Endothelial cell of umbilical vein (primary cell): ENCODE data around the gene WAPL. TPM values are rescaled to one million over a fixed set of nuclear protein-coding genes. Genes with fewer than 3 reads are reported as not detected.

Experiments used
- BruUV-seq: library from RNA; stranded (reverse); fragments of 400-500 nt; replicated peaks from 2 replicates; lab custom pipeline; 2021; lab: Mats Ljungman, UMichigan
- CTCF ChIA-PET: fragments of 300-600, 350-600 bp; sonication (Branson Sonifier 250); formaldehyde crosslinking; loops from one replicate; lab custom pipeline; 2021; ENCODE audit warnings: antibody characterized with exemption, inconsistent platforms; lab: Charles Lee
- POLR2A ChIA-PET: fragments of 300-600, 350-600 bp; sonication (Branson Sonifier 250); formaldehyde crosslinking; loops from one replicate; lab custom pipeline; 2021; ENCODE audit warnings: antibody characterized with exemption, inconsistent platforms; lab: Charles Lee
- DNase-seq: peaks from one replicate; pipeline ENCODE4 v3.0.0-alpha.2; 2011; ENCODE audit warnings: low read depth, low spot score
- FAIRE-seq: peaks from 2 replicates; lab custom pipeline; 2011; peaks lifted over from hg19 to GRCh38; lab: Jason Lieb, UNC
- H2AFZ ChIP-seq: 2 replicates; pipeline ENCODE4 v1.6.0; 2012; ENCODE audit warnings: low read depth, low read length, control low read depth, inconsistent platforms
- H3K27ac ChIP-seq: 2 replicates; pipeline ENCODE4 v1.5.1; 2011; ENCODE audit warnings: low read depth, mild to moderate bottlenecking, control low read depth, low read length, moderate library complexity; ENCODE audit not compliant: insufficient read depth
- H3K27me3 ChIP-seq, 2 experiments: 2 replicates each; pipeline versions ENCODE4 v1.6.0 to v1.6.1; 2011; ENCODE audit warnings: low read length in 2 of 2, mixed read lengths in 1 of 2; ENCODE audit not compliant: control insufficient read depth in 2 of 2, insufficient read depth in 2 of 2
- H3K36me3 ChIP-seq, 2 experiments: 2 replicates in 1 of 2; 3 replicates in 1 of 2; pipeline ENCODE4 v1.5.1; 2011; ENCODE audit warnings: low read length in 2 of 2, mild to moderate bottlenecking in 1 of 2, moderate library complexity in 1 of 2; ENCODE audit not compliant: control insufficient read depth in 2 of 2, insufficient read depth in 2 of 2; ENCODE audit errors: extremely low read depth in 1 of 2
- H3K4me1 ChIP-seq: 3 replicates; pipeline ENCODE4 v1.5.1; 2011; ENCODE audit warnings: mild to moderate bottlenecking, low read length; ENCODE audit not compliant: control insufficient read depth, insufficient read depth; ENCODE audit errors: extremely low read depth
- H3K4me2 ChIP-seq: 2 replicates; pipeline ENCODE4 v1.6.1; 2011; ENCODE audit warnings: low read length, control low read depth, mixed read lengths; ENCODE audit not compliant: insufficient read depth
- H3K4me3 ChIP-seq, 3 experiments: fragments of 200-600 bp in 1 of 3; sonication (generic), shearing (Covaris generic) in 1 of 3; replicated peaks in 1 of 3; 2 replicates each; pipeline ENCODE4 v1.5.1; 2011 to 2016; ENCODE audit warnings: control low read depth in 3 of 3, low read length in 3 of 3, mild to moderate bottlenecking in 2 of 3, inconsistent platforms in 1 of 3, low read depth in 1 of 3, moderate library complexity in 1 of 3; ENCODE audit not compliant: insufficient read depth in 1 of 3
- H3K79me2 ChIP-seq: 2 replicates; pipeline ENCODE4 v1.6.0; 2012; ENCODE audit warnings: low read length, inconsistent platforms; ENCODE audit not compliant: control insufficient read depth, insufficient read depth
- H3K9ac ChIP-seq: replicated peaks from 2 replicates; pipeline ENCODE3; 2011; ENCODE audit warnings: low read length, control low read depth; ENCODE audit not compliant: insufficient read depth; ENCODE audit errors: extremely low read depth
- H3K9me1 ChIP-seq: replicated peaks from 3 replicates; pipeline ENCODE4 v1.6.0; 2011; ENCODE audit warnings: mild to moderate bottlenecking, low read length; ENCODE audit not compliant: control insufficient read depth, insufficient read depth; ENCODE audit errors: extremely low read depth
- H3K9me3 ChIP-seq: replicated peaks from 2 replicates; pipeline ENCODE4 v1.5.1; 2012; ENCODE audit warnings: low read length, inconsistent platforms; ENCODE audit not compliant: control insufficient read depth, insufficient read depth
- H4K20me1 ChIP-seq: replicated peaks from 2 replicates; pipeline ENCODE3; 2011; ENCODE audit warnings: mild to moderate bottlenecking, low read length; ENCODE audit not compliant: control insufficient read depth, insufficient read depth; ENCODE audit errors: extremely low read depth
- EZH2 ChIP-seq: IDR thresholded peaks from 2 replicates; pipeline ENCODE4 v1.6.1; 2012; ENCODE audit warnings: borderline replicate concordance, low read depth, mild to moderate bottlenecking, moderate library complexity, low read length, inconsistent platforms; ENCODE audit not compliant: severe bottlenecking
- FOS ChIP-seq: IDR thresholded peaks from 2 replicates; pipeline ENCODE4 v1.6.1; 2011; ENCODE audit warnings: mild to moderate bottlenecking, low read length, moderate library complexity, borderline replicate concordance; ENCODE audit not compliant: insufficient read depth
- POLR2A ChIP-seq: IDR thresholded peaks from 2 replicates; pipeline ENCODE4 v1.6.1; 2012; ENCODE audit warnings: low read depth, mild to moderate bottlenecking, control low read depth, low read length
- dilution Hi-C: fragments of 300-500 bp; cut with MboI; formaldehyde crosslinking; loops from one replicate; pipeline ENCODE4 v1.15.0; 2019; ENCODE audit warnings: low sequenced_read_pairs; ENCODE audit not compliant: extremely low pct_ligation_motif_present
- intact Hi-C: fragments of 100-400 bp; cut with micrococcal nuclease; formaldehyde crosslinking; loops from one replicate; pipeline ENCODE4 v1.10.0; 2022
- polyA plus RNA-seq, 4 experiments: library from polyadenylated mRNA; depleted of rRNA in 3 of 4; stranded (reverse) in 3 of 4; unstranded in 1 of 4; fragments of >200 nt; gene quantifications; 2 replicates each; pipeline versions ENCODE4 v1.2.1 to v1.2.3, GENCODE V29; 2011 to 2012; ENCODE audit warnings: missing spikeins in 1 of 4
- total RNA-seq: library from RNA; stranded (reverse); gene quantifications from 2 replicates; pipeline ENCODE4 v1.2.3, GENCODE V29; 2021
- TF ChIP-seq, protein P1 (sequence below): IDR thresholded peaks from 2 replicates; pipeline ENCODE4 v1.6.1; 2011; ENCODE audit not compliant: insufficient read depth, insufficient read length
- TF ChIP-seq, protein P2 (sequence below), 2 donors: IDR thresholded peaks; 1 replicate in 1 of 2; 2 replicates in 1 of 2; pipeline ENCODE4 v1.5.1; 2011; ENCODE audit warnings: low read length in 2 of 2, mild to moderate bottlenecking in 2 of 2, moderate library complexity in 2 of 2, control low read depth in 1 of 2, inconsistent platforms in 1 of 2, low read depth in 1 of 2; ENCODE audit not compliant: insufficient read depth in 1 of 2; ENCODE audit errors: extremely low read depth in 1 of 2

The WAPL gene
- total and polyA plus RNA-seq, 2 donors (not counting 3 experiments of a cell fraction or from before 2014, with no cell fraction given), result 9.2 to 35.1 TPM

DNA sequence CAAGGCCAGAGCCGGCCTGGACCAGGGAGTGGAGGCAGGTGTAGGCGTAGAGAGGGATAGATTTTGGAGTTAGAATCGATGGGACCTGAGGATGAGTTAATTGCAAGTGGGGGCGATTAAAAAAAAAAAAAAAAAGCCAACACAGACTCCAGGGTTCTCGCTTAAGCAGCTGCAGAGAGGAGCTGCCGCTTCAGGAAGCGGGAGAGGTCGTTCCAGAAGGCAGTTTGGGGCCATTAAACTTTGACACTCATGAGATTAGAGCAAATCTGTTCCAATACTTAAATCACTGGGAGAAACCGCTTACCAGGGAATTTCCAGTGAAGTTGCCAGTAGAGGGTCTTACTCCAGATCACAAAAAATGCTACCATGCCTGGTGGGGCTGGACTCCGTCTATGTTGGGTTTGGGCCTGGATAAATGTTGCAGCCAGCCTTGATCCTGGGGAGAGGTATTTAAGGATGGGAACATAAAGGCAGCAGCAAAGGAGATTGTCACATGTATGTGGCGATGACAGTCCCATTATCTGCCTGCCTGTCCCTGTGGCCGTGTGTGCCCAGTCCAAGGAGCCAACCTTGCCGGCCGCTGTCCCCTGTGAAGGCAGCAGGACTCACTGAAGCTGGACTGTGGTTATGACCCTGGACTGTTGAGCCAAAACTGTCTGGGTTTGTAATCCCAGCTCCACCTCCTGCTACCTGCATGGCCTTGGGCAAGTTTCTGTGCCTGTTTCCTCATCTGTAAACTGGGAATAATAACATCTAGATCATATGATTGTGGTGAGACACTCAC is 131.1 kb downstream of the WAPL start:
- no peak for TF ChIP-seq FOS
- TF ChIP-seq, protein P1, sequence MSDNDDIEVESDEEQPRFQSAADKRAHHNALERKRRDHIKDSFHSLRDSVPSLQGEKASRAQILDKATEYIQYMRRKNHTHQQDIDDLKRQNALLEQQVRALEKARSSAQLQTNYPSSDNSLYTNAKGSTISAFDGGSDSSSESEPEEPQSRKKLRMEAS, result no peak
- no peak for TF ChIP-seq EZH2
- TF ChIP-seq POLR2A, result no peak
- ChIA-PET POLR2A (no interaction called here), CTCF (interaction anchor here (0.5 to 5.1 kb wide), 7 partner anchors 9 to 1850 kb away, joined by 3 to 31 read pairs (median 5); no protein-coding TSS in a partner anchor)
- H3K4me3 ChIP-seq, result no peak overlapping the region
- H3K9ac ChIP-seq, result no peak overlapping the region
- no peaks in the 10 kb centered on the region for H3K36me3 ChIP-seq
- H2AFZ ChIP-seq, result no peak overlapping the region
- H3K9me1 ChIP-seq, result no peaks in the 10 kb centered on the region
- FAIRE-seq (no peak), DNase-seq (no peak)
- no TSS peak for BruUV-seq
- no peaks in the 10 kb centered on the region for H3K9me3 ChIP-seq
- H3K4me2 ChIP-seq, result no peak overlapping the region
- dilution Hi-C loops (no loop called here), intact Hi-C loops (no loop called here)
- peaks cover 17 to 23% of the 10 kb centered on the region in 2 experiments for H3K27me3 ChIP-seq
- no peaks in the 10 kb centered on the region for H3K79me2 ChIP-seq
- H4K20me1 ChIP-seq, result no peaks in the 10 kb centered on the region
- no peaks in the 10 kb centered on the region for H3K4me1 ChIP-seq
- H3K27ac ChIP-seq, result no peak overlapping the region

DNA sequence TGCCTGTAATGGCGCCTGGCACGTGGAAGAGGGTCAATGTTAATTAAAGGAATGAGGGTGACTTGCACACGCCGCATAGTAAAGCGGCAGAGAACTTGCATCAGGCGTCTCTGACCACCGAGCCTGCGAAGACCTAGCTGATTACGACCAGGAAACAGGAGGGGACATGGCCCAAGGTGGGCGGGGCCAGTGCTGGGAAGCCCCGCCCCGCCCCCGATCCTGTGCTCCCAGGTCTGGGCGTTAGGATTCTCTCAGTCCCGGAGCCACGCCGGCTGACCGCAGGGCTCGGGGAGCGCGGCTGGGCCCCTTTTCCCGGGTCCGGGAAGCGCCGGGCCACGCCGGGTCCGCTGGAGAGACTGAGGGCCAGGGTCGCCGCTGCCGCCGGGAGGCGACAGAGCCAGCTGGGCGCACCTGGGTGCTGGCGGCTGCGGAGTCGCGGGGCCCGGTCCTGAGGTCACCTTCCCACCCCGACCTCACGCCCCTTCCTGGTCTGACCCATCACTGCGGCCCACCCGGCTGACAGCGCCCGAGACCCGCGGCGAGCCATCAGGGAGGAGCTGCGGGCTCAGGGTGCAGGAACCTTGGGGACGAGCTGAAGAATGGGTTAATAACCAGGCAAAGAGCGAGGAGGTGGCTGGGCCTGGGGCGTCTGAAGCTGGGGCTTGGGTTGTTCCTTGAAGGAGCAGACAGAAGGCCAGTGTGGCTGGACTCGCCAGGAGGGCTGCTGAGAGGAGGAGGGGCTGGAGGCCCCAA is 132.0 kb downstream of the WAPL start:
- DNase-seq, result peak; percentile 29
- BruUV-seq, result no TSS peak

More for the DNA sequence above, 132.0 kb downstream of the WAPL start:
- no peaks in the 10 kb centered on the region for H3K9me1 ChIP-seq
- CTCF ChIA-PET, result interaction anchor here (1.0 to 5.1 kb wide), 5 partner anchors 10 to 196 kb away, joined by 3 to 31 read pairs (median 5); no protein-coding TSS in a partner anchor
- H3K79me2 ChIP-seq, result no peaks in the 10 kb centered on the region
- H3K36me3 ChIP-seq, result no peaks in the 10 kb centered on the region
- peaks cover 21 to 23% of the 10 kb centered on the region in 2 experiments for H3K27me3 ChIP-seq
- dilution Hi-C loops (no loop called here), intact Hi-C loops (no loop called here)
- no peak overlapping the region for H3K9ac ChIP-seq
- H4K20me1 ChIP-seq, result no peaks in the 10 kb centered on the region
- no peaks in the 10 kb centered on the region for H3K4me1 ChIP-seq
- H3K27ac ChIP-seq, result no peak overlapping the region
- peak overlapping the region in 1 of 3 experiments; percentile 7 for H3K4me3 ChIP-seq
- H3K9me3 ChIP-seq, result no peaks in the 10 kb centered on the region
- H3K4me2 ChIP-seq, result peak overlapping the region; percentile 27
- POLR2A ChIA-PET, result no interaction called here
- peak overlapping the region; percentile 25 for H2AFZ ChIP-seq
- TF ChIP-seq, protein P2, sequence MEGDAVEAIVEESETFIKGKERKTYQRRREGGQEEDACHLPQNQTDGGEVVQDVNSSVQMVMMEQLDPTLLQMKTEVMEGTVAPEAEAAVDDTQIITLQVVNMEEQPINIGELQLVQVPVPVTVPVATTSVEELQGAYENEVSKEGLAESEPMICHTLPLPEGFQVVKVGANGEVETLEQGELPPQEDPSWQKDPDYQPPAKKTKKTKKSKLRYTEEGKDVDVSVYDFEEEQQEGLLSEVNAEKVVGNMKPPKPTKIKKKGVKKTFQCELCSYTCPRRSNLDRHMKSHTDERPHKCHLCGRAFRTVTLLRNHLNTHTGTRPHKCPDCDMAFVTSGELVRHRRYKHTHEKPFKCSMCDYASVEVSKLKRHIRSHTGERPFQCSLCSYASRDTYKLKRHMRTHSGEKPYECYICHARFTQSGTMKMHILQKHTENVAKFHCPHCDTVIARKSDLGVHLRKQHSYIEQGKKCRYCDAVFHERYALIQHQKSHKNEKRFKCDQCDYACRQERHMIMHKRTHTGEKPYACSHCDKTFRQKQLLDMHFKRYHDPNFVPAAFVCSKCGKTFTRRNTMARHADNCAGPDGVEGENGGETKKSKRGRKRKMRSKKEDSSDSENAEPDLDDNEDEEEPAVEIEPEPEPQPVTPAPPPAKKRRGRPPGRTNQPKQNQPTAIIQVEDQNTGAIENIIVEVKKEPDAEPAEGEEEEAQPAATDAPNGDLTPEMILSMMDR (IDR thresholded peaks at IDR 0.05; ENCODE audit: extremely low read depth in 1 of 2, insufficient read depth in 1 of 2, low read depth in 1 of 2, low read length in 2 of 2), result no peak
- TF ChIP-seq EZH2, result peak; percentile 46
- FAIRE-seq, result peak; percentile 47
